HG03439 (cell line): ENCODE measurements around the gene CDT1.
"Not testable (repeated sequence)": the region's sequence is repeated elsewhere in the genome, so short reads cannot be mapped to it uniquely, and the experiment has no call there.

ENCODE experiments used
- ATAC-seq: cut with Tn5 transposase; IDR thresholded peaks from one replicate; pipeline ENCODE4 v1.9.1; 2021; ENCODE audit warnings: mild to moderate bottlenecking, moderate library complexity; ENCODE audit not compliant: unreplicated experiment

Gene CDT1

DNA sequence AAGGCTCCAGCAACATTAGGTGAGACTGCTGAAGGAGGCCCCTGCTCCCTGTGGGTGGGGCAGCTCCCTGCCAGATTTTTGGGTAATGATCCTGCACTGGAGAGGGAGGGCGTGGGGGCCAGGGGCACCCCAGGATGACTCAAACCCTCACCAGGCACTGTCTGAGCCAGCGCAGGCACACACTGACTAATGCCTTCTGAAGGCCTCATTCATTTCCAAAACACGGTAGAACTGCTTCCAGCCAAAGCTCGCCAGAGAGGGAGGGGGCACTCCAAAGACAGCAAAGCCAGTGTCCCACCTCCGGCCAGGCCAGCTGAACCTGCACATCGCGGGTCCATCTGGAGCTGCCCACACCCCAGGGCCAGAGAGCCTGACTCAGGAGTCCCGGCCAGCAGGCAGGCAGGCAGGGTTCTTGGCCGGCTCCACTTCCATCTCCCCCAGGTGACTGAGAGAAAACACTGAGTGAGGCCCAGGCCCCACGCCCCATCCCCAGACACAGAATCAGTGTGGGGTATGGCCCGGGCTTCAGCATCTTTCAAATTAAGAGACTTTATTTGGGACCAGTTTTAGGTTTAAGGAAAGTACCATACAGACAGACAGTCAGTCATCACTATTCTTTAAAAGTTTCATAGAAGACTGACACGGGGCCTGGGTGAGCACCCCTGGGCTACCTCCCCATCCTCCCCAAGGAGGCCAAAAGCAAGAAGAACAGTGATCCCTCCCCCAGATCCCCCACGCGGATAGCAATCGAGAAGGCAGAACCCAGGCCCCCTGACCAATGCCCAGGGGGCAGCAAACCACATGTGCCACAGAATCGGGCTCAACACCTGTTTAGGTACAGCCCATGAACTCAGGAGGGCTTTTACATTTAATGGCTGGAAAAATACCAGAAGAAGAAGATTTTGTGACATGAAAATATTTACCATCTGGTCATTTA is 20.9 kb upstream of the CDT1 start:
- no peak for ATAC-seq

DNA sequence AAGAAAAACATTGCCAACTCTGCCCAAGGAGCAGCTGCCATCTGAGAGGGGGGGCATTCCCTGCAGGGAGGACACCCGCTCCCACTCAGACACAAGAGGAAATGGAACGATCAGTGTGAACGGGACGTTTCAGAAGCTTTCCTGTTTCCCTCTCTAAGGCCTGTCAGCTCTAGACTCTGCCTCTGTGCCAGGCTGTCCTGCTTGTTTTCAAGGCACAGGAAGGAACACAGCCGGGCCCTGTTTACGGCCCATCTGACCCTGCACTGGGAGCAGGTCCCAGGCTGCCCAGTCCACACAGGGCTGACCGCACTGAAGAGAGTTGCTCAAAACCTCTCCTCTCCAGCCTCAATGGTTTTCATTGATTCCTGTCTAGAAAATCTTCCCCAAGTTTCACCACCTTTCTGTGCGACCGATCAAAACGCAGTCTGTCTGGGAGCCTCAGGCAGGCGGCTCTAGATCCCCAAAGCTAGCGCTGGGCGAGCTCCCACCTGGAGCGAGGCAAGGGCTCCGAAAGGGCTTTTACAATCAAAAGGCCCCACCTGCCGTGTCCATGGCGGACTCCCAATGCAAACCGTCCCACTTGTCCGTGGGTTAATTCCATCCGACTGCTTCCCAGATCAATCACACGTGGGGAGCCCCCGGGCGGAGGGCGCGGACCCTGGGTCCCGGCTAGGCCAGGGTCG is 20.1 kb upstream of the CDT1 start:
- no peak for ATAC-seq

DNA sequence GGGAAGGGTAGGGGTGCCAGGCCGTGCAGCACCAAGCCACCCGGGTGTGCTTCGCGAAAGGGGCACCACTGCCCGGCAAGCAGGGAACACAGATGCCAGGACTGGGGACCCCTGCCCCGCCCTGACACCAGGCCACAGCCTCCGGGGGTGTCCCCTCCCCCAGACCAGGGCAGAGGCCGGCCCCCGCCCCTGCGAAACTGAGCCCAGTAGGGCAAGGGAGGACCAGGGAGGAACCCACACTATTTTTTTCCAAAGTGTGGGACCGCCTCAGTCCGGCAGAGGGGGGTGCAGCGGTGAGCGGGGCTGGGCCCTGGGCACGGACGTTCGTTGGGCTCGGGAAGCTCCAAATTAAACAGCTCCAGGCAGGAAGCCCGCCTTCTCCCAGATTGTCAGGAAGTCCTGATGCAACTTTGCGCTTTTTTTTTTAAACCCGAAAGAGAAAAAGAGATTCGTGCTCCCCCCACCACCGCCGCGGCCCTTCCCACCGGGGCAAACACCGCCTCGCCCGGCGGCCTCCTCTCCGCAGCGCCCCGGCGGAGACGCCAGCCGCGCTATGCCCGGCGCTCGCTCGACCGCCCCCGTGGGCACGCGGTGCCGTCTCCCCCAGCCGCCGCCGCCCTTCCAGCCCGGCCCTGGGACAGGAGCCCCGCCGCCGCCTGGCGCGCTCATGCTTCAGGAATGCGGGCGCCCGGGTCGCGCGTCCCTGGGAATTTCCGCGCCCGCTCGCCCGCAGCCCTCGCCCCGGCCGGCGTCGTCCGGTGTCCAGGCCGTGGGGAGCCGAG is 19.3 kb upstream of the CDT1 start:
- ATAC-seq, result no peak

DNA sequence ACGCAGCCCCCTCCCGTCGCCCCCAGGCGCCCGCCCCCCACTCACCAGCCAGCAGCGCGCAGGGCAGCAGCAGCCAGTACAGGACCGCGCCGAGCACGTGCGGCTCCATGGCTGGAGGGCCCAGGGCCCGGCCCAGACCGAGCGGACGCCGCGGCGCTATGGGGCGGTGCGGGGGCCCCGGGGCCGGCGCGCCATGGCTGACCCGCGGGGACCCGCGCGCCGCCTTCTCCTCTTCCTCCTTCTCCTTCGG is 18.8 kb upstream of the CDT1 start:
- ATAC-seq, result no peak

DNA sequence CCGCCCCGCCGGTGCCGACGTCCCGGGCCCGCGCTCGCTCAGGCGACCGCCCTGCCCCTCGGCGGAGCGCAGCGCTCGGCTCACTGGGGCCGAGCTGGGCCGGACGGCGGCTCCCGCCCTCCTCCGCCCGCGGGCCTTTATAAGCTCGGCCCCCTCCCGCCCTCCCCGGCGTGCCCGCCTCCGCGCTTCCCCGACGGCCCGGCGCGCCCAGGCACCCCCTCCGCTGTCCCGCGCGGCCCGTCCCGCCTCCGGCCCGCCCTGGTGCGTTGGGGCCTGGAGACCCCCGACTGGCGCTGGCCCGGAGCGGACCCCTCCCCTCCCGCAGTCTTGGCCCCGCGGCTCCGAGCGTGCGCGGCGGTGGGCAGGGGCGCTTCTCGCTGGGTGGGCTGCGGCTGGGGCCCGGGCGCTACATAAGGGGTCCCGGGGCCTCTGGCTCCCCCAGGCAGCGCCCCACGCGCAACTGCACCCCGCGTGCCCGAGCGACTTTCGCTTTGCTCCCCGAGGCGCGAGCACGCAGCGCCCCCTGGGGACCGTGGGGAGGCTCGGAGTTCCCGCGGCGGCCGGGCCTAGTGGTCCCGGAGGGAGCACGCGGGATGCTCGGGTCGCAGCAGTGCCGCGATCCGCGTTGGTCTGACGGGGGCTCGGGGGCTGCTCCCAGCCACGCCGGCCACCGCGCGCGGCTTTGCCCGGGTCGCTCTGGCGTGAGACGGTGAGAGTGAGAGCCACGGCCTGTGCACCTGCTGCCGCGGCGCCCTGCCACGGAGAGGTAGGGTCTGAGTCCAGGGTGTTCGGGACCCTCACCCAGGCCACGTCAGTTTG is 18.3 kb upstream of the CDT1 start, which contains the start of gene PIEZO1:
TSS of gene PIEZO1 (minus strand) at position 115 of the 819 bp plus-strand sequence. CDS start 256 bp downstream, outside the sequence.
- ATAC-seq, result no peak

DNA sequence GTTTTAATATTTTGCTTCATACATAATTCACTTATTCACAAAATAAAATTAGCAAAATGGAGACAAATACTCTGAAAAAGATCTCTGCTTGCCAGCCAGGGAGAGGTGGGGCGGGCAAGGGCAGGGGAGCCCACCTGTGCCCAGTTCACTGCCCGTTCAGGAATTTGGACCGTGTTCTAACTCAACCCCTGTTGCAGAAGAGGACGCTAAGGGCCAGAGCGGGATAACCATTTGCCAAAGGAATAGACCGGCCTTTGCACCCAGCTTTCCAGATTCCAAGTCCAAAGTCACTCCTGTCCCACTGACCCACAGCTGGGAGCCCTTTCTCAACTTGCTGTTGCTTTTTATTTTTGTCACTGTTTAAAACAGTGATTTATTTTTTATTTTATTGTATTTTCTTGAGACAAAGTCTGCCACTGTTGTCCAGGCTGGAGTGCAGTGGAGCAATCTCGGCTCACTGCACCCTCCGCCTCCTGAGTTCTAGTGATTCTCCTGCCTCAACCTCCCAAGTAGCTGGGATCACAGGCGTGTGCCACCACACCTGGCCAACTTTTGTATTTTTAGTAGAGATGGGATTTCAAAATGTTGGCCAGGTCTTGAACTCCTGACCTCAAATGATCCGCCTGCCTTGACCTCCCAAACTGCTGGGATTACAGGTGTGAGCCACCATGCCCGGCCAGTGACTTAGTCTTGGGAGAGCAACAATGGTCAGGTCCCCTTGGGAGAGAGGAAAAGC is 15.8 kb upstream of the CDT1 start:
- ATAC-seq, result no peak

DNA sequence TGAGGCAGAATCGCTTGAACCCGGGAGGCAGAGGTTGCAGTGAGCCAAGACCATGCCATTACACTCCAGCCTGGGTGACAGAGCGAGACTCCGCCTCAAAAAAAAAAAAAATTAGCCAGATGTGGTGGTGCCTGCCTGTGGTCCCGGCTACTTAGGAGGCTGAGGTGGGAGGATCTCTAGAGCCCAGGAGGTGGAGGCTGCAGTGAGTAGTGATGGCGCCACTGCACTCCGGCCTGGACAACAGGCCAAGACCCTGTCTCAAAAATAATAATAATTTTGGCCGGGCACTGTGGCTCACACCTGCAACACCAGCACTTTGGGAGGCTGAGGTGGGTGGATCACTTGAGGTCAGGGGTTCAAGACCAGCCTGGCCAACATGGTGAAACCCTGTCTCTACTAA is 14.8 kb upstream of the CDT1 start:
- not testable (repeated sequence) for ATAC-seq

DNA sequence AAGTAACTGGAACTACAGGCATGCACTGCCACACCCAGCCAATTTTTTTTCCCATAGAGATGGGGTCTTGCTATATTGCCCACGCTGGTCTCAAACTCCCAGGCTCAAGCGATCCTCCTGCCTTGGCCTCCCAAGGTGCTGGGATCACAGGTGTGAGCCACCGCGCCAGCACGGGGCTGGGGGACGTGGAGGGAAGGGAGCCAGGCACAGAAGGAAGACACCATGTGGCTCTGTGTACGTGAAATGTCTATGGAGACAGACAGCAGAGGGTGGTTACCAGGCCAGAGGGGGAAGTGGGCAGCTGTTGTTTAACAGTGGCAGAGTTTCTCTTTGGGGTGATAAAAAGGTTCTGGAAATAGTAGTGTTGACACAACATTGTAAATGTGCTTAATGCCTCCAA is 14.0 kb upstream of the CDT1 start:
- no peak for ATAC-seq

DNA sequence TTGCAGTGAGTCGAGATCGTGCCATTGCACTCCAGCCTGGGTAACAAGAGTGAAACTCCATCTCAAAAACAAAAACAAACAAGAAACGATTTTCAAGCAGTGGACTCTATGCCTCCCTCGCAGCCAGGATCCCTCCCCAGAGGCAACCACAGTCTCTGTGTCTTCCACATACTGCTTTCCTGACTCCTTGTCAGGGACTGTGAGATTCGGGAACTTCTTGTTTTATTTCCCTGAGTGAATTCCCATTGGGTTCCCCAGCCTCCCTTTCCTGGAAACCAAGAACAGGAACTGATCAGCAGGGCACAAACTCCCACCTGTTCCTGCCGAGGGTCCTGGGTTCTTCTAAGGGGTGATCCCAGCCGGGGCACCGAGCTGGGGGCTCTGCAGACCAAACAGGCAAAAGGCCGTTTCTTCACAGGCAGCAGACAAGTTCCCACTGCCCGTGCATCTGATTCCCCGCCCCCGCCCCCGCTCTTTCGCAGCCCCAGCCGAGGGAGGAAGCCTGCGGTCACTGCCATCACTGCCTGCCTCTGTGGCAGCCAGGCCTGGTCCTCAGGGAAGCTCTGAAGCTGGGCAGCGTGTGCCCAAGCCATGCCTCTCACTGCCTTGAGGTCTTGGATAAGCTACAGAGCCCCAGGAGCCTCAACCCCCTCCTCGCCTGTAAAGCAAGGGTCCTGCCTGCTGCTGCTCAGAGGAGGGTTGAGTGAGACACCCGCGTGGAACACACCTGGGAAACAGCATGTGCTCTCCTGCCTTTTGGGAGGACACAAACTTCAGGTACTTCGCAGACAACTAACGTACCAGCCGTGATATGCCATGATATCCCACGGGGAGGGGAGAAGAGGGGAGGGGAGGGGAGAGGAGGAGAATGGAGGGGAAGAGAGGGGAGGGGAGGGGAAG is 13.0 kb upstream of the CDT1 start:
- ATAC-seq, result no peak

DNA sequence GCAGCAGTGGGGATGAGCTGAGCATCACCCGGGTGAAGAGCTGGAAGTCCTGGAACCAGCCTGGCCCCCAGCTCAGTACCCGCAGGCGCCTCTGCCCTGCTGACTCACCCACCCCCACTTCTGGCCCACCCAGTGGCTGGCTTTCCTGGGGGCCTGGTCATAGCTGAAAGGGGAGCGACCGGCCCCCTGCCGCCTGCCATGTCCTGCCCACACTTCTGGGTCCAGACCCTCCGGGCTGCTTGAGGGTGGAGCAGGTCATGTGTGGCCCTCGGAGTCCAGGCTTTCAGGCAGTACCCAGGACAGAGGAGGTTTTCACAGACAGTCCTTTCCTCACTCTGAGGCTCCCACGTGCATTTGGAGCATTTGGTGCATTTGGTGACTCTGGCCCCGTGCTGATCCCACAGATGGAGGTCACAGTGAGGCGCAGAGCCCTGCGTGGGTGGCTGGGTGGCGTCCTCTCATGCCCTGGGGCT is 11.5 kb upstream of the CDT1 start:
- ATAC-seq, result no peak

DNA sequence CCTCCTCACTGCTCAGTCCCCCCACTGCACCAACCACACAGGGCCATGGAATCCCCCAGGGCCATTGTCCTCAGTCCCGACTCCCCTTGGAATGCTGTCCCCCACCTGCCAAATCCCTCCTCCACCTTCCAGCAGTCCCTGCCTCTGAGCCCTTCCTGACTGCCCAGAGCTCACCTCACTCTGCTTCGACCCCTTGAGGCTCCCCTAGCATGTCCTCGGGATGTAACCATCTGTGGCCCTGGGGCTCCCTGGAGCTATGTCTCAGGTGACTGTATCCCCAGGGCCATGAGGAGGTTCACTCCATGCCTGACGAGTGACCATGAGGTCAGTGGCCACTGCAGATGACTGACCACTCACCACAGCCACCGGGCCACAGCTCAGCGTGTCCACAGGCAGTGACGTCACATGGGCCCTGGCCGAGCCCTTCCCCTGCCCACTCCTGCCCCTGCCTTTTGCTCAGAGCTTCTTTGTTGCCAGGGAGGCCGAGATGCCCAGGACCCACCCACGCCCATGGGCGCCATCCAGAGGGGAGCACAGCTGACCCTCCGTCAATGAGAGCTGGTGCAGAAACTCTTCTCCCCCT is 10.8 kb upstream of the CDT1 start:
- ATAC-seq, result no peak

DNA sequence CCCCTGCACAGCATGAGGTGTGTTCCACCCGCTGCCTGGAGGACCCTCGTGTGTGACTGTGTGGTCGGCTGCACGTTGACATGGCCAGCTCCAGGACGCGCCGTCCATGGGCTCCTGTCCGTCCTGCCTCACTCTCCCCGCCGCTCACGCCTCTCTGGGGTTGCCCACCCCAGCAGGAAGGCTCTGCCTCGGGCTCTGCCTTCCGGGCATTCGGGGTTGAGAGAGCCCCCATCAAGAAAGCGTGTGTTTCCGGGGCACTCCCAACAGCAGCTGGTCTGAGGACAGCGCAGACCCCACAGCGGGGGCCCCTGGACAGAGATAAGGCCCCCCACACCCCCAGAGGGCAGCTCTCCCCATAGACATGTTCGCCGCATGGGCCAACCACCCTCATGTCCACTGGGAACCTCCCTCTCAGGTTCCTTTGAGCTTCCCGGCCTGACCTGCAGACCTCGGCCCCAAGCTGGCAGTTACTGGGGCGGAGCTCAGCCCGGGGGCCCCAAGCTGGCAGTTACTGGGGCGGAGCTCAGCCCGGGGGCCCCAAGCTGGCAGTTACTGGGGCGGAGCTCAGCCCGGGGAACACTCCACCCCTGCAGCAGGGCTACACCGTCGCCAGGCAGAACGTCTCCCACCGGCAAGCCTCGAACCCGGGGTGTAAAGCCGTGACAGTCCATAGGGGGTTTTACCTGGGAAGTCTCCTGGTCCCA is 10.2 kb upstream of the CDT1 start:
- ATAC-seq, result no peak

DNA sequence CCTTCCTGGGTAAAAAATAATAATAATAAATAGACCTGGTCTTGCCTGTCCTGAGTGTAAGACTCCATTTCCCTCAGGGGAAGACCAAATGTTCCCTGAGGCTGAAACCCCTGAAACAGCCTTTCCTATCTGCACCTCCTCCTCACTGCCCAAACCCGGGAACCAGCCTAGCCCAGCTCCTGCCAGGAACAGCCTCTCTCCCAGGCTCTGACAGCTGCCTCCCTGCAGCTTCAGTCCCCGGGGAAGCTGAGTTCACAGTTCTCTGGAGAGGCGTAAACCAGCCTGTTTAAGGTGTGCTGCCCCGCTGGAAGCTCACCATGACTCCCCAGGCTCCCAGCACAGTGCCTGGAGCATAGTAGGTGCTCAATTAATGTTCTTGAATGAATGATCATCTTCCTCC is 7.3 kb upstream of the CDT1 start:
- no peak for ATAC-seq

DNA sequence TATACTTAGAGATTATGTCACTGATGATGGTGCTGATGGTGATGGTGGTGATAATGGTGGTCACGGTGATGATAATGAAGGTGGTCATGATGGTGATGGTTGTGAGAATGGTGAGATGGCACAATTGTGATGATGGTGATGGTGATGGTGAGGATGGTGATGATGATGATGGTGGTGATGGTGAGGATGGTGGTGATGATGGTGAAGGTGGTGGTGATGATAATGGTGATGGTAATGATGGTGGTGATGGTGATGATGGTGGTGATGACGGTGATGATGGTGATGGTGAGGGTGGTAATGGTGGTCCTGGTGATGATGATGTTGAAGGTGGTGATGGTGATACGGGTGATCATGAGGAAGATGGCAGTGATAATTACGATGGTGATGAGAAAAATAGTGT is 5.5 kb upstream of the CDT1 start:
- no peak for ATAC-seq

DNA sequence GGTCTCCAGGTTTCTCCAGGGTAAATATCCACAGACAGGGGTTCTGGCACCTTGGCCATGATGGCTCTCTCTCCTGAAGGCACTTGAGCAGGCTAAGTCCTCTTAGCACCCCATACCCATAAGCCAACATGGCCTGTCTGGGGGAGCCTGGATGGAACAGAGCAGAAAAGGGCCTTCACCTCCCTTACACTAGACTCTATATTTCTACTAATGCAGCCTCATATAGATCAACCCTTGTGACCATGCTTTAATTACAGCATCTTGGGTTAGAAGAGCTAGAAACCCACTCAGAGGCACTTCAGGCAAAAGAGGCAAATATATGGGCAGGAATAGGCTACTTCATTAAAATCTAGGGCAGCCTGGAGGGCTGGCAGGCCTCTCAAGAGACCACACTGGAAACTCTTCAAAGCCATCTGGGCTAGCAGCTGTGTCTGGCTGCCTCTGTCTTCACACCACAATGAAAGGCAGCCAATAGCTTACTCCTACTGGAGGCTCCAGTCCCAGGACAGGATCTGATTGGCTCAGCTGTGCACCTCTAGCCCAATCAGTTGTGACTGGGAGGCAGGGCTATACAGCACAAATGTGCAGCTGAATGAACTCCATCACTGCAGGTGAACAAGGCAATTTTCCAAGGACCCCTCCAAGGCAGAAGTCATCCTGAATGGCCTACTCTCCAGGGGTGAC is 4.7 kb upstream of the CDT1 start:
- ATAC-seq, result no peak

DNA sequence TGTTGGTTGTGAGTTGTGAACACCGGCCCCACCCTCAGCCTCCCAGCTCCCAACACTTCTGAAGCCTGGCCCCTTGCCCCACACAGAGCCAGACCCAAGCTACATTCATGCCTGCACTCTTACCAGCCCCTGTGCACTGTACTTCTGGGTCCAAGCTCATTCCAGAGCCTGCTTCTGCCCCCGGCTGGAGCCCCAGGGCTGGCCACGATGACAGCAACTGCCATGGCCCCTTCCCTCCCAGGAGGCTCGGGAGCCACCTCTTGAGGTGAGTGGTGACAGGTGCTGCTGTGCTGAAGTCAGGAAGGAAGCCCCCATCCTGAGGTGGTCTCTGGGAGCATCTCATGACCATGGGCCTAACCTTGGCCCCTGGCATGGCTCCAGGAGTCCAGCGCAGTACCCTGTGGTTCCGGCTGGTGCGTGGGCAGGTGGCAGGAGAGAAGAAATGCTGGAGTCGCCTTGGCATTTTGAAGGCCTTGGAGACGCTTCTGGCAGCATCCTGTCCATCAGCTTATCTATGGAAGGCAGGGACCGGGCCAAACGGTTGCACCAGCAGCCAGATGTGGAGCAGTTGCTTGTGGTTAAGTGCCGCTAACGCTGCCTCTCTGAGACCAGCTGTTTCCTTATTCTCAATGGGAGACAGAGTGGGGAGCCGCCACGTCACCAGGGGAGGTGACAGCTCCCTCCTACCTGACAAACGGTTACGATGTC is 3.9 kb upstream of the CDT1 start:
- no peak for ATAC-seq

DNA sequence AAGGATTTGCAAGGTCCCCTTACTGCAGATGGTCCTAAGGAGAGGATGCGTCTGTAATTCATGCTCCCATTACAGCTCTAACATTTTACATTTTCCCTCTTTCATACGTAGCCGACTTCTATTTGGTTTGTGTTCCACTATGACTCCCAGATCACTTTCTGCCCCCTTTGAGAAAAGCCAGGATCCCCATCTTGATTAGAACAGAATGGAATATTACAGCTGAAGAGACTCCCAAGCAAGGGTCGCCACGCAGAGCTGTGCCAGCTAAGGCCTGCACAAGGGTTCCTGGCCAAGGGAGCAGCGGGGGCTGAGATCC is 3.4 kb upstream of the CDT1 start:
- ATAC-seq, result no peak
